Natural killer cell (primary cell): ENCODE results near the gene GGN. TPM values are rescaled to one million over a fixed set of nuclear protein-coding genes. Genes with fewer than 3 reads are reported as not detected.
"Not testable (repeated sequence)": the region's sequence is repeated elsewhere in the genome, so short reads cannot be mapped to it uniquely, and the experiment has no call there.

Source experiments
- ATAC-seq, 3 donors: fragments of 150-1000 bp in 2 of 3; fragments of 200-7000 bp in 1 of 3; cut with Tn5 transposase; 1 replicate in 1 of 3; 2 replicates in 2 of 3; pipeline ENCODE4 v1.10.0; 2021; ENCODE audit warnings: mild to moderate bottlenecking in 2 of 3, moderate library complexity in 2 of 3
- DNase-seq, 2 donors: peaks; one replicate each; pipeline versions ENCODE4 v3.0.0 to v3.0.0-alpha.2; 2013 to 2021; ENCODE audit warnings: mixed read lengths in 1 of 2
- H3K27ac ChIP-seq: one replicate; pipeline ENCODE4 v1.5.1; 2013; ENCODE audit warnings: mild to moderate bottlenecking, low read length
- H3K27me3 ChIP-seq: one replicate; pipeline ENCODE4 v1.6.1; 2013; ENCODE audit warnings: low read length; ENCODE audit not compliant: control insufficient read depth, insufficient read depth
- H3K36me3 ChIP-seq: one replicate; pipeline ENCODE4 v1.6.1; 2013; ENCODE audit warnings: low read length; ENCODE audit not compliant: control insufficient read depth, insufficient read depth
- H3K4me1 ChIP-seq: one replicate; pipeline ENCODE4 v1.6.1; 2013; ENCODE audit warnings: low read length; ENCODE audit not compliant: control insufficient read depth, insufficient read depth
- H3K4me3 ChIP-seq: one replicate; pipeline ENCODE4 v1.5.1; 2013; ENCODE audit warnings: low read length
- H3K9me3 ChIP-seq: one replicate; pipeline ENCODE4 v1.6.1; 2013; ENCODE audit warnings: low read length; ENCODE audit not compliant: control insufficient read depth, insufficient read depth
- H3K27ac Mint-ChIP-seq, 2 donors: one replicate each; pipeline ENCODE4 v1.8.0; 2022; ENCODE audit warnings: mild to moderate bottlenecking in 2 of 2, mixed read lengths in 2 of 2, moderate library complexity in 1 of 2
- H3K27me3 Mint-ChIP-seq, 2 donors: one replicate each; pipeline ENCODE4 v1.8.0; 2022; ENCODE audit warnings: low read depth in 2 of 2, mixed read lengths in 2 of 2
- H3K36me3 Mint-ChIP-seq: one replicate; pipeline ENCODE4 v1.8.0; 2022; ENCODE audit warnings: mixed read lengths
- H3K4me1 Mint-ChIP-seq, 2 donors: one replicate each; pipeline ENCODE4 v1.8.0; 2022; ENCODE audit warnings: mixed read lengths in 2 of 2
- H3K4me3 Mint-ChIP-seq: one replicate; pipeline ENCODE4 v1.8.0; 2022; ENCODE audit warnings: mild to moderate bottlenecking, moderate library complexity, mixed read lengths
- H3K9me3 Mint-ChIP-seq, 2 donors: one replicate each; pipeline ENCODE4 v1.8.0; 2022; ENCODE audit warnings: mixed read lengths in 2 of 2
- WGBS: methylation state at CpG from one replicate; pipeline ENCODE4 v1.1.7; 2013; ENCODE audit warnings: missing lambda C conversion rate; ENCODE audit not compliant: insufficient coverage; 5-methylcytosine and 5-hydroxymethylcytosine counted together
- intact Hi-C: fragments of 100-400 bp; cut with micrococcal nuclease; formaldehyde crosslinking; loops from one replicate; pipeline ENCODE4 v1.14.2; 2022
- total RNA-seq, 4 donors: library from RNA; stranded (reverse); fragments of 120-200 nt in 1 of 4; gene quantifications; one replicate each; pipeline versions ENCODE4 v1.2.3 to v1.2.4, GENCODE V29; 2013 to 2022
- TF ChIP-seq, protein P1 (sequence below): fragments of 200-600 bp; IDR thresholded peaks from one replicate; pipeline ENCODE4 v1.8.0; 2022; ENCODE audit warnings: antibody characterized with exemption

GGN gene
- total RNA-seq, 3 donors from 2014 or later (not counting 1 experiment from before 2014, with no cell fraction given) = not detected

GRCh38 chr19:38411041-38411712 lies 23.3 kb upstream of the GGN start:
- no peak overlapping the region for H3K27ac ChIP-seq
- H3K9me3 Mint-ChIP-seq = no peaks in the 10 kb centered on the region
- H3K27me3 Mint-ChIP-seq = no peaks in the 10 kb centered on the region
- no peaks in the 10 kb centered on the region for H3K9me3 ChIP-seq
- H3K4me3 ChIP-seq = no peak overlapping the region
- H3K4me1 Mint-ChIP-seq = no peaks in the 10 kb centered on the region
- no peaks in the 10 kb centered on the region for H3K27me3 ChIP-seq
- no peak for DNase-seq
- H3K27ac Mint-ChIP-seq = no peak overlapping the region
- H3K4me3 Mint-ChIP-seq = no peak overlapping the region
- intact Hi-C loops = no loop called here
- H3K36me3 ChIP-seq = peaks cover 12% of the 10 kb centered on the region
- no peak for ATAC-seq
- TF ChIP-seq, protein P1, sequence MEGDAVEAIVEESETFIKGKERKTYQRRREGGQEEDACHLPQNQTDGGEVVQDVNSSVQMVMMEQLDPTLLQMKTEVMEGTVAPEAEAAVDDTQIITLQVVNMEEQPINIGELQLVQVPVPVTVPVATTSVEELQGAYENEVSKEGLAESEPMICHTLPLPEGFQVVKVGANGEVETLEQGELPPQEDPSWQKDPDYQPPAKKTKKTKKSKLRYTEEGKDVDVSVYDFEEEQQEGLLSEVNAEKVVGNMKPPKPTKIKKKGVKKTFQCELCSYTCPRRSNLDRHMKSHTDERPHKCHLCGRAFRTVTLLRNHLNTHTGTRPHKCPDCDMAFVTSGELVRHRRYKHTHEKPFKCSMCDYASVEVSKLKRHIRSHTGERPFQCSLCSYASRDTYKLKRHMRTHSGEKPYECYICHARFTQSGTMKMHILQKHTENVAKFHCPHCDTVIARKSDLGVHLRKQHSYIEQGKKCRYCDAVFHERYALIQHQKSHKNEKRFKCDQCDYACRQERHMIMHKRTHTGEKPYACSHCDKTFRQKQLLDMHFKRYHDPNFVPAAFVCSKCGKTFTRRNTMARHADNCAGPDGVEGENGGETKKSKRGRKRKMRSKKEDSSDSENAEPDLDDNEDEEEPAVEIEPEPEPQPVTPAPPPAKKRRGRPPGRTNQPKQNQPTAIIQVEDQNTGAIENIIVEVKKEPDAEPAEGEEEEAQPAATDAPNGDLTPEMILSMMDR = no peak
- no peaks in the 10 kb centered on the region for H3K4me1 ChIP-seq
- no peaks in the 10 kb centered on the region for H3K36me3 Mint-ChIP-seq
- 94% methylated on average over 10 of the region's 13 CpGs for WGBS

GRCh38 chr19:38410407-38410806 lies 22.6 kb upstream of the GGN start:
- H3K4me1 Mint-ChIP-seq, H3K4me1 ChIP-seq, H3K36me3 Mint-ChIP-seq, ATAC-seq, intact Hi-C loops, H3K27ac Mint-ChIP-seq, DNase-seq, H3K9me3 Mint-ChIP-seq, H3K4me3 Mint-ChIP-seq, H3K27ac ChIP-seq, H3K9me3 ChIP-seq, H3K27me3 ChIP-seq, H3K4me3 ChIP-seq, H3K27me3 Mint-ChIP-seq: not testable (repeated sequence)
- peaks cover 15% of the 10 kb centered on the region for H3K36me3 ChIP-seq
- 80% methylated on average over 4 of the region's 6 CpGs for WGBS

DNA sequence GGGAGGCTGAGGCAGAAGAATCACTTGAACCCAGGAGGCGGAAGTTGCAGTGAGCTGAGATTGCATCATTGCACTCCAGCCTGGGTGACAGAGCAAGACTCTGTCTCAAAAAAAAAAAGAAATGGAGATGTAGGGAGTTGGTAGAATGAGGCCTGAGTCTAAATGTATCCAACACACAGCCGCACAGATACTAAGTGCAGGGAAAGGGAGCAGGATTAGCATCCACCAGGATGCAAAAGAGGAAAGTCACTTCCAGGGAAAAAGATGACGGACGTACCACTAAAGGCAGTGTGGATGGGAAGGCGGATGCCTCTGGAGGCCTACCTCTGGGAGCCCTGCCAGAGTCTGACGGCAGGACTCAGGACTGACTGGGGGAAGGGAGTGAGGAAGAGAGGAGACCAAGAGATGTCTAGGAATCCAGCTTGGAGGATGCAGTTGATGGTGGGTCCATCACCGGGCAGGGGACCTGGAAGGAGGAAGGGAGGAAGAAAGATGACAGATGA lies 21.8 kb upstream of the GGN start:
- Mint-ChIP-seq H3K27me3 (no peaks in the 10 kb centered on the region), H3K4me1 (no peaks in the 10 kb centered on the region), H3K9me3 (no peaks in the 10 kb centered on the region), H3K4me3 (no peak overlapping the region), H3K36me3 (no peaks in the 10 kb centered on the region), H3K27ac (peak overlapping the region in 1 of 2 donors; percentile 1)
- intact Hi-C loops = no loop called here
- no peak for DNase-seq
- 97% methylated on average over 7 of the region's 7 CpGs for WGBS
- Histone ChIP-seq H3K4me3 (no peak overlapping the region), H3K9me3 (no peaks in the 10 kb centered on the region), H3K27me3 (no peaks in the 10 kb centered on the region), H3K27ac (no peak overlapping the region), H3K36me3 (peaks cover 17% of the 10 kb centered on the region), H3K4me1 (no peaks in the 10 kb centered on the region)
- TF ChIP-seq, protein P1 = no peak
- ATAC-seq = no peak

DNA sequence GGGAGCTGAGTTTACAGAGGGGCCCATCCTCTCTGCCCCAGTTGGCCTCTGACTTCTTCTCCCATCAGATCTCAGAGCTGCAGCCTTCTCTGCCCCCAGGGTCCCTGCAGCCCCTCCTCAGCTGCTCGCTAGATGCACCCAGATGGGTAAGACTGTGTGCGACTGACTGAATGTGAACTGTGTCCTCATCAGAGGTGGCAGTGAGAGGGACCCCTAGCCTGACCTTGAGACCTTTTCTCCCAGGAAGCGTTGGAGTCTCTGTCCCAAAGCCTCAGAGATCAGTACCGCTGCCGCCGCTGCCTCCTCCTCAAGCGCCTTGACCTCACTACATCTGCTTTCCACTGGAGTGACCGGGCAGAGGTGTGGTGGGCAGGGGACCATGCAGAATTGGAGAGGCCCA lies 17.4 kb upstream of the GGN start:
- intact Hi-C loops = no loop called here
- WGBS = 99% methylated on average over 8 of the region's 8 CpGs
- Mint-ChIP-seq H3K27ac (peak overlapping the region in 1 of 2 donors; percentile 16), H3K36me3 (no peaks in the 10 kb centered on the region), H3K27me3 (peaks cover 2 to 3% of the 10 kb centered on the region in 2 donors), H3K9me3 (no peaks in the 10 kb centered on the region), H3K4me3 (peak overlapping the region; percentile 28), H3K4me1 (peaks cover 10 to 19% of the 10 kb centered on the region in 2 donors)
- no peak overlapping the region for H3K27ac ChIP-seq
- ATAC-seq (no peak), DNase-seq (no peak)
- no peaks in the 10 kb centered on the region for H3K9me3 ChIP-seq
- H3K27me3 ChIP-seq = no peaks in the 10 kb centered on the region
- no peak overlapping the region for H3K4me3 ChIP-seq
- peaks cover 17% of the 10 kb centered on the region for H3K36me3 ChIP-seq
- TF ChIP-seq, protein P1 = no peak
- H3K4me1 ChIP-seq = peaks cover 16% of the 10 kb centered on the region
